HepG2 (cell line): ENCODE results near the gene GINM1. TPM values are rescaled to one million over a fixed set of nuclear protein-coding genes. Genes with fewer than 3 reads are reported as not detected.

Experiments used
- CTCF ChIP-seq: sonication (generic); formaldehyde crosslinking; IDR thresholded peaks from 2 replicates; pipeline ENCODE4 v1.5.0; 2020; ENCODE audit warnings: mild to moderate bottlenecking, missing genetic modification reagents, moderate library complexity
- E2F5 ChIP-seq: sonication (generic); formaldehyde crosslinking; conservative IDR thresholded peaks from 2 replicates; pipeline ENCODE4 v1.4.0; 2020; ENCODE audit warnings: missing genetic modification reagents
- HDAC2 ChIP-seq: sonication (generic); formaldehyde crosslinking; IDR thresholded peaks from 2 replicates; pipeline ENCODE4 v1.4.0; 2020; ENCODE audit warnings: missing genetic modification reagents
- NFE2 ChIP-seq: sonication (generic); formaldehyde crosslinking; IDR thresholded peaks from 2 replicates; pipeline ENCODE4 v1.4.0; 2020; ENCODE audit warnings: missing genetic modification reagents
- PATZ1 ChIP-seq: sonication (generic); formaldehyde crosslinking; IDR thresholded peaks from 2 replicates; pipeline ENCODE4 v1.4.0; 2020; ENCODE audit warnings: missing genetic modification reagents
- POLR2A ChIP-seq, 2 experiments: IDR thresholded peaks; 2 replicates each; pipeline ENCODE4 v1.6.1; 2011; ENCODE audit warnings: low read depth in 2 of 2, low read length in 2 of 2, mild to moderate bottlenecking in 1 of 2, moderate library complexity in 1 of 2; ENCODE audit not compliant: insufficient read depth in 1 of 2
- PPARG ChIP-seq: conservative IDR thresholded peaks from 2 replicates; pipeline ENCODE4 v1.6.1; 2016; ENCODE audit warnings: missing biosample characterization, missing genetic modification reagents
- TEF ChIP-seq: sonication (generic); formaldehyde crosslinking; IDR thresholded peaks from 2 replicates; pipeline ENCODE4 v1.5.0; 2020; ENCODE audit warnings: missing genetic modification reagents
- ZEB1 ChIP-seq: IDR thresholded peaks from 2 replicates; pipeline ENCODE4 v1.6.1; 2012; ENCODE audit warnings: mild to moderate bottlenecking, low read depth, inconsistent platforms; ENCODE audit not compliant: insufficient replicate concordance
- ZNF12 ChIP-seq: sonication (generic); formaldehyde crosslinking; IDR thresholded peaks from 2 replicates; pipeline ENCODE4 v1.5.0; 2020; ENCODE audit warnings: missing genetic modification reagents
- ZNF317 ChIP-seq: sonication (generic); formaldehyde crosslinking; IDR thresholded peaks from 2 replicates; pipeline ENCODE4 v1.5.0; 2020; ENCODE audit warnings: mild to moderate bottlenecking, missing genetic modification reagents
- ZNF589 ChIP-seq: sonication (generic); formaldehyde crosslinking; conservative IDR thresholded peaks from 2 replicates; pipeline ENCODE4 v1.8.0; 2022; ENCODE audit warnings: mild to moderate bottlenecking, moderate library complexity, missing genetic modification reagents
- ZNF639 ChIP-seq: conservative IDR thresholded peaks from 2 replicates; pipeline ENCODE4 v1.6.1; 2018; ENCODE audit warnings: missing genetic modification reagents
- ZNF800 ChIP-seq: sonication (generic); formaldehyde crosslinking; IDR thresholded peaks from 2 replicates; pipeline ENCODE4 v1.4.0; 2020; ENCODE audit warnings: missing genetic modification reagents
- ZSCAN30 ChIP-seq: sonication (generic); formaldehyde crosslinking; IDR thresholded peaks from 2 replicates; pipeline ENCODE4 v1.5.0; 2020; ENCODE audit warnings: mild to moderate bottlenecking, missing genetic modification reagents
- polyA plus RNA-seq, 8 experiments: library from polyadenylated mRNA; depleted of rRNA in 3 of 8; stranded (reverse) in 7 of 8; unstranded in 1 of 8; fragments of >200 nt; fragmentation: Illumina TruSeq in 4 of 8; extraction: Trizol in 4 of 8; gene quantifications; 2 replicates each; pipeline versions ENCODE4 v1.2.1 to v1.2.3, GENCODE V29; 2011 to 2016; ENCODE audit warnings: low read depth in 4 of 8, missing spikeins in 1 of 8, mixed read lengths in 1 of 8; ENCODE audit not compliant: insufficient read depth in 1 of 8
- total RNA-seq, 5 experiments: library from RNA; depleted of rRNA; stranded (reverse); fragments of >200 nt; fragmentation: Illumina TruSeq; extraction: Trizol; gene quantifications; 2 replicates each; pipeline ENCODE4 v1.2.3, GENCODE V29; 2016; ENCODE audit warnings: low read depth in 1 of 5

Gene GINM1
- total and polyA plus RNA-seq, 2 of the 13 experiments (the other 11 are each of a cell fraction or from before 2014, with no cell fraction given), result 19.4 to 27.5 TPM

- TF ChIP-seq PATZ1 (CRISPR knock-in tag) (peak; percentile 43; the same call in 1 of the 2 replicates), ZNF589 (CRISPR knock-in tag) (no peak), PPARG (peak; percentile 15; the same call in 1 of the 2 replicates), NFE2 (CRISPR knock-in tag) (no peak), ZNF800 (CRISPR knock-in tag) (peak; percentile 39; the same call in 1 of the 2 replicates), E2F5 (CRISPR knock-in tag) (no peak), ZNF639 (CRISPR knock-in tag) (0 out of 2 replicates have a peak, but pooled peaks have one; percentile 41), POLR2A (IDR thresholded peaks at IDR 0.05; ENCODE audit: insufficient read depth in 1 of 2, low read depth in 2 of 2, low read length in 2 of 2) (0 out of 4 replicates have a peak, but pooled peaks of 1 of the 2 experiments have one; percentile 6), ZNF317 (CRISPR knock-in tag) (0 out of 2 replicates have a peak, but pooled peaks have one; percentile 28), ZNF12 (CRISPR knock-in tag) (peak; percentile 72; the same call in 1 of the 2 replicates), TEF (CRISPR knock-in tag) (0 out of 2 replicates have a peak, but pooled peaks have one; percentile 25), HDAC2 (CRISPR knock-in tag) (peak; percentile 73; the same call in 1 of the 2 replicates), ZEB1 (peak; percentile 86), ZSCAN30 (CRISPR knock-in tag) (no peak; the same call in 1 of the 2 replicates), CTCF (CRISPR knock-in tag) (peak; percentile 87)
These were observed at the start of gene GINM1 (continued) for GRCh38 chr6:149565527-149566409.
